ENCODE results near the gene AFAP1.

Gene AFAP1

GRCh38 chr4:7819446-7819845, 120.2 kb downstream of the AFAP1 start:
- TF ChIP-seq CTCF (IDR thresholded peaks at IDR 0.05; ENCODE audit: low read depth, low read length) = no peak
- H3K4me3 ChIP-seq (ENCODE audit: low read depth, low read length) = no peak overlapping the region
- peaks cover 65% of the 10 kb centered on the region for H3K4me1 ChIP-seq
- DNase-seq = no peak
- peaks cover 55% of the 10 kb centered on the region for H3K36me3 ChIP-seq
- H3K27me3 ChIP-seq = no peaks in the 10 kb centered on the region
- H3K9me3 ChIP-seq = no peaks in the 10 kb centered on the region

- H3K9me3 ChIP-seq = no peaks in the 10 kb centered on the region
- H3K4me3 ChIP-seq (ENCODE audit: low read depth, low read length) = no peak overlapping the region
- peak; percentile 97 for DNase-seq
- peaks cover 55% of the 10 kb centered on the region for H3K4me1 ChIP-seq
- no peaks in the 10 kb centered on the region for H3K27me3 ChIP-seq
- no peak for TF ChIP-seq CTCF (IDR thresholded peaks at IDR 0.05; ENCODE audit: low read depth, low read length)
- H3K36me3 ChIP-seq = peaks cover 65% of the 10 kb centered on the region
Observed at GRCh38 chr4:7818399-7818911, 121.2 kb downstream of the AFAP1 start.

GRCh38 chr4:7817877-7818398, 121.7 kb downstream of the AFAP1 start:
- DNase-seq = no peak
- Histone ChIP-seq H3K9me3 (no peaks in the 10 kb centered on the region), H3K4me3 (ENCODE audit: low read depth, low read length) (0 out of 2 replicates have a peak overlapping the region, but pooled peaks have one; percentile 6), H3K27me3 (no peaks in the 10 kb centered on the region), H3K4me1 (peaks cover 50% of the 10 kb centered on the region), H3K36me3 (peaks cover 65% of the 10 kb centered on the region)
- TF ChIP-seq CTCF (IDR thresholded peaks at IDR 0.05; ENCODE audit: low read depth, low read length) = no peak

GRCh38 chr4:7816771-7817170, 122.9 kb downstream of the AFAP1 start:
- Histone ChIP-seq H3K4me3 (ENCODE audit: low read depth, low read length) (no peak overlapping the region), H3K36me3 (peaks cover 73% of the 10 kb centered on the region), H3K4me1 (peaks cover 44% of the 10 kb centered on the region), H3K9me3 (no peaks in the 10 kb centered on the region), H3K27me3 (no peaks in the 10 kb centered on the region)
- DNase-seq = no peak
- no peak for TF ChIP-seq CTCF (IDR thresholded peaks at IDR 0.05; ENCODE audit: low read depth, low read length)

- peaks cover 37% of the 10 kb centered on the region for H3K4me1 ChIP-seq
- no peak for TF ChIP-seq CTCF (IDR thresholded peaks at IDR 0.05; ENCODE audit: low read depth, low read length)
Observed at GRCh38 chr4:7815981-7816380, 123.7 kb downstream of the AFAP1 start.

GRCh38 chr4:7815562-7815961, 124.1 kb downstream of the AFAP1 start:
- no peak for TF ChIP-seq CTCF (IDR thresholded peaks at IDR 0.05; ENCODE audit: low read depth, low read length)
- no peak for DNase-seq
- no peaks in the 10 kb centered on the region for H3K9me3 ChIP-seq
- peaks cover 78% of the 10 kb centered on the region for H3K36me3 ChIP-seq
- H3K27me3 ChIP-seq = no peaks in the 10 kb centered on the region
- H3K4me1 ChIP-seq = peaks cover 33% of the 10 kb centered on the region
- H3K4me3 ChIP-seq (ENCODE audit: low read depth, low read length) = no peak overlapping the region

More at GRCh38 chr4:7815981-7816380, 123.7 kb downstream of the AFAP1 start:
- Histone ChIP-seq H3K9me3 (no peaks in the 10 kb centered on the region), H3K4me3 (ENCODE audit: low read depth, low read length) (no peak overlapping the region), H3K27me3 (no peaks in the 10 kb centered on the region), H3K36me3 (peaks cover 78% of the 10 kb centered on the region)
- no peak for DNase-seq

Data from BE2C (cell line).